ENCODE results near the gene LARP4B.

Gene LARP4B

DNA sequence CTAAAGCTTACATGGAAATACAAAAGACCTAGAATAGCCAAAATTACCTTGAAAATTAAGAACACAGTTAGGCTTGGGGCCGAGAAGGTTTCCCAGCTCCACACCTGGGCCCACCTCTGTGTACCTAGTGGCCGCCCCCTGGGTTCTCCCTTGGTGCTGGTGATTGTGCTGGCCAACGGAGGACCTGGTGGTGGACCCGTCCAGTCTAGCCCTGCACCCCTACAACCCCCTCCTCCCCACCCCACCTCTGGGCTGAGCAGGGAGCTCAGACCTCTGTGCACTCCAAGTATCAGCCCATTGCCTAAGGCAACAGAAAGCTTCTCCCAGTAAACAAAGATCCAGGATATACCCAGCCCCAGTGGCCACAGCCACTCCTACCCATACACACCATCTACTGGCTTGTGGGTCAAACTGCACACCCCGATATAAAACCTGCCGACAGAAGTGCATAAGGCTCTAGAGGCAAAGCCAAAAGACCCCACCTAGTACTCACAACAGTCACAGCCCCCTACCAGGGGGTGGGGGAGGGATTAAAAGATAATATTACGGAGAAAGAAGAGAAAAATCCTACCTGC lies 137.0 kb downstream of the LARP4B start:
- Histone ChIP-seq H4K8ac (ENCODE audit: low read depth, low read length) (no peak overlapping the region), H3K9me3 (replicated peaks in 1 of 2; ENCODE audit: control insufficient read depth in 2 of 2, insufficient read depth in 1 of 2, low read depth in 1 of 2, low read length in 2 of 2) (peaks cover 5 to 21% of the 10 kb centered on the region in 2 donors), H3K27me3 (ENCODE audit: control insufficient read depth in 3 of 3, insufficient read depth in 3 of 3, low read depth in 1 of 3, low read length in 3 of 3) (peaks cover 0 to 2% (median 0%) of the 10 kb centered on the region in 3 experiments), H2AK5ac (ENCODE audit: low read depth, low read length) (no peak overlapping the region), H2BK5ac (ENCODE audit: low read length) (no peak overlapping the region), H3K18ac (ENCODE audit: low read length) (no peak overlapping the region), H3K36me3 (replicated peaks in 1 of 2; ENCODE audit: control insufficient read depth in 2 of 2, insufficient read depth in 2 of 2, low read length in 2 of 2) (no peaks in the 10 kb centered on the region), H4K91ac (ENCODE audit: low read depth, low read length, poor library complexity) (no peak overlapping the region), H3K4me1 (ENCODE audit: control insufficient read depth in 2 of 2, insufficient read depth in 1 of 2, low read depth in 1 of 2, low read length in 2 of 2) (peaks cover 0 to 4% of the 10 kb centered on the region in 2 donors), H2BK15ac (ENCODE audit: low read length) (no peak overlapping the region), H3K4me2 (ENCODE audit: insufficient read depth, low read length, poor library complexity, severe bottlenecking) (no peak overlapping the region), H3K4me3 (ENCODE audit: low read length in 2 of 2) (no peak overlapping the region), H3K4ac (ENCODE audit: low read length) (no peak overlapping the region), H3K79me1 (ENCODE audit: low read depth, low read length) (peaks cover 4% of the 10 kb centered on the region), H2BK120ac (ENCODE audit: low read depth, low read length) (no peak overlapping the region), H3K27ac (replicated peaks; ENCODE audit: low read length) (no peak overlapping the region), H2AFZ (ENCODE audit: low read length) (no peak overlapping the region), H3K9ac (ENCODE audit: low read depth, low read length, poor library complexity) (no peak overlapping the region), H2BK12ac (ENCODE audit: low read length) (no peak overlapping the region), H3K23ac (ENCODE audit: low read depth, low read length, poor library complexity) (no peak overlapping the region), H3K14ac (ENCODE audit: low read length) (no peak overlapping the region)
- no peak for DNase-seq (ENCODE audit: low spot score)
- WGBS, 2 donors (ENCODE audit: extremely low coverage in 2 of 2, insufficient read length in 2 of 2, insufficient replicate concordance in 1 of 2) = no CpG with 5 or more reads among the region's 7 CpGs

DNA sequence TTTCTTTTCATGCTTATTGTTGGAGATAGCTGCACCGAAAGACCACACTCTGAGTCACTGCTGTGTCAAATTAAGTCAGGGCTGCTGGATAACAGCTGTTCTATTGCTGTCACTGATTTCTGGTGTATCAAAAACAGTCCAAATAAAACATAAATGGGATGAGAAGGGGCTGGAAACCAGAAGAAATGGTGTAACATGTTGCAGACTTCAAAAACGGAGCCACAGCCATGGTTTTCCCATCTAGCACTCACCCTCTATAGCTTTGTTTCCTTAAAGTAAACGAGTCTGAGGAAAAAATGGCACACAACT lies 138.8 kb downstream of the LARP4B start:
- H3K9ac ChIP-seq (ENCODE audit: low read depth, low read length, poor library complexity) = no peak overlapping the region
- H3K36me3 ChIP-seq (replicated peaks in 1 of 2; ENCODE audit: control insufficient read depth in 2 of 2, insufficient read depth in 2 of 2, low read length in 2 of 2) = no peaks in the 10 kb centered on the region
- no peak overlapping the region for H3K4me2 ChIP-seq (ENCODE audit: insufficient read depth, low read length, poor library complexity, severe bottlenecking)
- no peak overlapping the region for H4K8ac ChIP-seq (ENCODE audit: low read depth, low read length)
- no peak overlapping the region for H3K4ac ChIP-seq (ENCODE audit: low read length)
- H2BK15ac ChIP-seq (ENCODE audit: low read length) = no peak overlapping the region
- no peak overlapping the region for H2BK12ac ChIP-seq (ENCODE audit: low read length)
- H3K4me3 ChIP-seq (ENCODE audit: low read length in 2 of 2) = no peak overlapping the region
- H2AFZ ChIP-seq (ENCODE audit: low read length) = no peak overlapping the region
- WGBS, 2 donors (ENCODE audit: extremely low coverage in 2 of 2, insufficient read length in 2 of 2, insufficient replicate concordance in 1 of 2) = no CpG with 5 or more reads among the region's 3 CpGs
- peaks cover 8% of the 10 kb centered on the region for H3K79me1 ChIP-seq (ENCODE audit: low read depth, low read length)
- H3K9me3 ChIP-seq (replicated peaks in 1 of 2; ENCODE audit: control insufficient read depth in 2 of 2, insufficient read depth in 1 of 2, low read depth in 1 of 2, low read length in 2 of 2) = peaks cover 5 to 17% of the 10 kb centered on the region in 2 donors
- H2BK120ac ChIP-seq (ENCODE audit: low read depth, low read length) = no peak overlapping the region
- H3K4me1 ChIP-seq (ENCODE audit: control insufficient read depth in 2 of 2, insufficient read depth in 1 of 2, low read depth in 1 of 2, low read length in 2 of 2) = peaks cover 0 to 4% of the 10 kb centered on the region in 2 donors
- H3K27ac ChIP-seq (replicated peaks; ENCODE audit: low read length) = no peak overlapping the region
- H2AK5ac ChIP-seq (ENCODE audit: low read depth, low read length) = no peak overlapping the region
- no peak overlapping the region for H4K91ac ChIP-seq (ENCODE audit: low read depth, low read length, poor library complexity)
- H3K23ac ChIP-seq (ENCODE audit: low read depth, low read length, poor library complexity) = no peak overlapping the region
- no peak overlapping the region for H3K18ac ChIP-seq (ENCODE audit: low read length)
- no peak overlapping the region for H3K14ac ChIP-seq (ENCODE audit: low read length)
- no peak overlapping the region for H2BK5ac ChIP-seq (ENCODE audit: low read length)
- no peak for DNase-seq (ENCODE audit: low spot score)
- peaks cover 0 to 2% (median 0%) of the 10 kb centered on the region in 3 experiments for H3K27me3 ChIP-seq (ENCODE audit: control insufficient read depth in 3 of 3, insufficient read depth in 3 of 3, low read depth in 1 of 3, low read length in 3 of 3)

DNA sequence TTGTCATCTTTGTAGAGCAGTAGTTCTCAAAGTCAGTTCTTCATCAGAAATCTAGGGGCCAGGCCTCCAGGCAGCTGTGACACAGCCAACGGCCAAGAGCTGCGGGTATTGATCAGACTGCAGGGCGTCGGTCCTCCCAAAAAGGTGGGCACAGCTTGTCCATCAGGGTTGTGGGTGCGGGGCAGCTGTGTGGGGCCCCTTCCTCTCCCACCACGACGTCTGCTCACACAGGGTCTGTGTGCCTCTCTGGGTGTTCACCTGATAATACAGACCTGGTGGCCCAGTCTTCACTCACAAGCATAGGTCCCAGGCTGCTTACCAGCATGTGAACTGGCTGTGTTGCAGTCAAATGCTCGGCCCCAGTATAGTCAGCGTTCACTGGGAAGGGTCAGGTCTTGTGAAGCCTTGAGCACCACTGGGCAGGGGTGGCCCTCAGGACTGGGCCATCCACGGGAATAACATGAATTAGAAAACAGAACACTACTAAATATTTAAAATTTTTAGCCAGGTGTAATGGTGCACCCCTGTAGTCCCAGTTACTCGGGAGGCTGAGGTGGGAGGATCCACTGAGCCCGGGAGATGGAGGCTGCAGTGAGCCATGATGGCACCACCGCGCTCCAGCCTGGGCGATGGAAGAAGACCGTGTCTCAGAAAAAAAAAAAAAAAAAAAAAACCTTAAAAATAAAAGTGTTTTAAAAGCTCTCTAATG lies 139.3 kb downstream of the LARP4B start:
- Histone ChIP-seq H3K4ac (ENCODE audit: low read length) (no peak overlapping the region), H3K14ac (ENCODE audit: low read length) (peak overlapping the region; percentile 39), H3K9me3 (replicated peaks in 1 of 2; ENCODE audit: control insufficient read depth in 2 of 2, insufficient read depth in 1 of 2, low read depth in 1 of 2, low read length in 2 of 2) (peaks cover 5 to 14% of the 10 kb centered on the region in 2 donors), H2AFZ (ENCODE audit: low read length) (no peak overlapping the region), H3K27ac (replicated peaks; ENCODE audit: low read length) (no peak overlapping the region), H2BK120ac (ENCODE audit: low read depth, low read length) (no peak overlapping the region), H2BK15ac (ENCODE audit: low read length) (no peak overlapping the region), H2BK12ac (ENCODE audit: low read length) (no peak overlapping the region), H3K79me1 (ENCODE audit: low read depth, low read length) (peaks cover 8% of the 10 kb centered on the region), H3K18ac (ENCODE audit: low read length) (no peak overlapping the region), H3K36me3 (replicated peaks in 1 of 2; ENCODE audit: control insufficient read depth in 2 of 2, insufficient read depth in 2 of 2, low read length in 2 of 2) (no peaks in the 10 kb centered on the region), H3K4me1 (ENCODE audit: control insufficient read depth in 2 of 2, insufficient read depth in 1 of 2, low read depth in 1 of 2, low read length in 2 of 2) (peaks cover 0 to 4% of the 10 kb centered on the region in 2 donors), H3K23ac (ENCODE audit: low read depth, low read length, poor library complexity) (no peak overlapping the region), H3K27me3 (ENCODE audit: control insufficient read depth in 3 of 3, insufficient read depth in 3 of 3, low read depth in 1 of 3, low read length in 3 of 3) (peaks cover 0 to 2% (median 0%) of the 10 kb centered on the region in 3 experiments), H2BK5ac (ENCODE audit: low read length) (no peak overlapping the region), H4K91ac (ENCODE audit: low read depth, low read length, poor library complexity) (no peak overlapping the region), H3K9ac (ENCODE audit: low read depth, low read length, poor library complexity) (no peak overlapping the region), H3K4me2 (ENCODE audit: insufficient read depth, low read length, poor library complexity, severe bottlenecking) (no peak overlapping the region), H2AK5ac (ENCODE audit: low read depth, low read length) (no peak overlapping the region), H4K8ac (ENCODE audit: low read depth, low read length) (no peak overlapping the region), H3K4me3 (ENCODE audit: low read length in 2 of 2) (no peak overlapping the region)
- DNase-seq (ENCODE audit: low spot score) = no peak
- no CpG with 5 or more reads among the region's 16 CpGs for WGBS, 2 donors (ENCODE audit: extremely low coverage in 2 of 2, insufficient read length in 2 of 2, insufficient replicate concordance in 1 of 2)

DNA sequence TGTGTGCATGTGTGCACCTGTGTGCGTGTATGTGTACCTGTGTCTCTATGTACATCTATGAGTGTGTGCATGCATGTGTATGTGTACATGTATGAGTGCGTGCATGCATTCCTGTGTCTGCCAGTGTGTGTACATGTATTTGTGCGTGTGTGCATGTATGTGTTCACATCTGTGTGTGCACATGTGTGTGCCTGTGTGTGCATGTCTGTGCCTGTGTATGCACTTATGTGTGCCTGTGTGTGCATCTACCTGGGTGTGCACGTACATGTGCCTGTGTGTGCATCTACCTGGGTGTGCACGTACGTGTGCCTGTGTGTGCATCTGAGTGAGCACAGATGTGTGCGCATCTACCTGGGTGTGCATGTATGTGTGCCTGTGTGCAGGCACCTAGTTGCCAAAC lies 139.9 kb downstream of the LARP4B start:
- no peak overlapping the region for H3K27ac ChIP-seq (replicated peaks; ENCODE audit: low read length)
- no peak overlapping the region for H2BK15ac ChIP-seq (ENCODE audit: low read length)
- no peak overlapping the region for H4K8ac ChIP-seq (ENCODE audit: low read depth, low read length)
- H2AK5ac ChIP-seq (ENCODE audit: low read depth, low read length) = no peak overlapping the region
- no peak overlapping the region for H3K23ac ChIP-seq (ENCODE audit: low read depth, low read length, poor library complexity)
- H2BK5ac ChIP-seq (ENCODE audit: low read length) = no peak overlapping the region
- H3K79me1 ChIP-seq (ENCODE audit: low read depth, low read length) = peaks cover 8% of the 10 kb centered on the region
- peaks cover 0 to 8% of the 10 kb centered on the region in 2 donors for H3K9me3 ChIP-seq (replicated peaks in 1 of 2; ENCODE audit: control insufficient read depth in 2 of 2, insufficient read depth in 1 of 2, low read depth in 1 of 2, low read length in 2 of 2)
- H3K4me3 ChIP-seq (ENCODE audit: low read length in 2 of 2) = peak overlapping the region in 1 of 2 donors; percentile 60
- H3K4me1 ChIP-seq (ENCODE audit: control insufficient read depth in 2 of 2, insufficient read depth in 1 of 2, low read depth in 1 of 2, low read length in 2 of 2) = peaks cover 0 to 4% of the 10 kb centered on the region in 2 donors
- H2AFZ ChIP-seq (ENCODE audit: low read length) = no peak overlapping the region
- H3K4ac ChIP-seq (ENCODE audit: low read length) = no peak overlapping the region
- no peak overlapping the region for H3K18ac ChIP-seq (ENCODE audit: low read length)
- peak overlapping the region; percentile 32 for H3K9ac ChIP-seq (ENCODE audit: low read depth, low read length, poor library complexity)
- peaks cover 0 to 2% (median 0%) of the 10 kb centered on the region in 3 experiments for H3K27me3 ChIP-seq (ENCODE audit: control insufficient read depth in 3 of 3, insufficient read depth in 3 of 3, low read depth in 1 of 3, low read length in 3 of 3)
- H3K14ac ChIP-seq (ENCODE audit: low read length) = peak overlapping the region; percentile 27
- H3K4me2 ChIP-seq (ENCODE audit: insufficient read depth, low read length, poor library complexity, severe bottlenecking) = no peak overlapping the region
- no peaks in the 10 kb centered on the region for H3K36me3 ChIP-seq (replicated peaks in 1 of 2; ENCODE audit: control insufficient read depth in 2 of 2, insufficient read depth in 2 of 2, low read length in 2 of 2)
- peak overlapping the region; percentile 24 for H4K91ac ChIP-seq (ENCODE audit: low read depth, low read length, poor library complexity)
- no peak overlapping the region for H2BK120ac ChIP-seq (ENCODE audit: low read depth, low read length)
- H2BK12ac ChIP-seq (ENCODE audit: low read length) = no peak overlapping the region
- DNase-seq (ENCODE audit: low spot score) = no peak
- no CpG with 5 or more reads among the region's 7 CpGs for WGBS, 2 donors (ENCODE audit: extremely low coverage in 2 of 2, insufficient read length in 2 of 2, insufficient replicate concordance in 1 of 2)
